NCI-H748 treated with DMSO at 0.1 percent for 48 hours (cell line): ENCODE data around the gene DAO.

Source experiments
- DNase-seq: peaks from one replicate; lab custom pipeline; 2025; lab: John Stamatoyannopoulos, UW

The DAO gene

DNA sequence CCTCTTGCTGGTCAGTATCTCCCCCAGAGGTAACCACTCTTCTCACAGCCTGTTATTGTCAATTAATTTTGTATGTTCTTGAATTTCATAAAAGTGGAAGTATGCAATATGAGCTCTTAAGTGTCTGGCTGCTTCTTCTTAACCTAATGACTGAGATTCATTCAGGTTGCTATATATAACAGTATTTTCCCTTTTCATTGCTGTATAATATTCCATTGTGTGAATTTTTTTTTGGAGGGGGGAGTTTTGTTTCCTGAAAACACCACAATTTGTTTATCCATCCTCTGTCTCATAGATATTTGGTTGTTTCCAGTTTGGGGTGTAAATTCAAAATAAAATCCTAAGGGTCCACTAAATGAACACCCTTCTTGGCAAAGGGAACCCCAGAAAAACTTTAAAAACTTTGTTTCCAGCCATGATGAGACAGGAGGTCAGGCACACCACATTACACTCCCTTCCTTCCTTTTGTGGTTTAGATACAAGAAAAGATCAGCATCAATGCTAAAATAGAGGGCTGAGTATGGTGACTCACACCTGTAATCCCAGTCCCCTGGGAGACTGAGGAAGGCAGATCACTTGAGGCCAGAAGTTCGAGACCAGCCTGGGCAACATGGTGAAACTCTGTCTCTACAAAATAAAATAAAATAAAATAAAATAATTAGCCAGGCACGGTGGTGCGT, 4.1 kb upstream of the DAO start:
- no peak for DNase-seq

- no peak for DNase-seq
These were observed 3.3 kb upstream of the DAO start for GRCh38 chr12:108876550-108876949.

DNA sequence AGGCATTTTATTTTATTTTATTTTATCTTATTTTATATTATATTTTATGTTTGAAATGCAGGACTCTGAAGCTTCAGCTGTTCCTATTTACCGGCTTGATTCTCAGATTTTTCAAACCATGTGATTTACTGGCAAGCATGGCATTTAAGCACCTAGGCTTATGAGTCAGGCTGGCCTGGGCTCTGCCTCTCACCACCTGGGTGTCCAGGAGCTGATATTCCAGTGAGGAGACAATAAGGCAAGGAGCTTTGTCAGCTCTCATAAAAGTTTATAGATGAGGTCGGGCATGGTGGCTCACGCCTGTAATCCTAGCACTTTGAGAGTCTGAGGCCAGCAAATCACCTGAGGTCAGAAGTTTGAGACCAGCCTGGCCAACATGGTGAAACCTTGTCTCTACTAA, 2.1 kb downstream of the DAO start:
- DNase-seq: no peak

- peak; percentile 22 for DNase-seq
These were observed 4.5 kb downstream of the DAO start for GRCh38 chr12:108884116-108885012.

DNA sequence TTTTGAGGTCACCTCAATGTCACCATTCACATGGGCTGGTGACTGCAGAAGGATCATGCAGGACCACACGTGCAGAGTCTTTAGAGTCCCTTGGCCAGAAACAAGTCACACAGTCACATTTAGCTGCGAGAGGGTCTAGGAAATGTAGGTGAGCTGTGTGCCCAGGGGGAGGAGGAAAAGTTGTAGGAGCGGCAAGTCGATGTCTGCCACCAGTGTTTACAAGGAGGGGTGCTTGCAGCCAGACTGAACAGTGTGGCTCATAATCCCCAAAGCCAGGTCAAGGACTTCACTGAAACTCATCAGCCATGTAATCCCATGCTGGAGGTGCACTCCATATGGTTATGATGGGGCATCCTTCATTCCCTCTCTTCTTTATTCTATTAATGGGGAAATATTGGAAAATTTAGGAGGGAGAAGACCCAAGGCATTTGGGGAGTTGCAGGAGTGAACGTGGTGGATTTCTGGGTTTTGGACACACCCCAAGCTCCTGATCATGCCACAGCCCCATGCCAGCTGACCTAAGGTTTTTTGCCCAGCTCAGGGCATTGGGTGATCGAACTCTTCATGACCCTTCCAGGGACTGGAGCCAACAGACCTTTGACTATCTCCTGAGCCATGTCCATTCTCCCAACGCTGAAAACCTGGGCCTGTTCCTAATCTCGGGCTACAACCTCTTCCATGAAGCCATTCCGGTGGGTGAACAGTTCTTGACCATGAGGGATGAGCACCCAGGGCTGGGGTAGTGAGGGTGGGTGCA, 7.2 kb downstream of the DAO start:
- no peak for DNase-seq

DNA sequence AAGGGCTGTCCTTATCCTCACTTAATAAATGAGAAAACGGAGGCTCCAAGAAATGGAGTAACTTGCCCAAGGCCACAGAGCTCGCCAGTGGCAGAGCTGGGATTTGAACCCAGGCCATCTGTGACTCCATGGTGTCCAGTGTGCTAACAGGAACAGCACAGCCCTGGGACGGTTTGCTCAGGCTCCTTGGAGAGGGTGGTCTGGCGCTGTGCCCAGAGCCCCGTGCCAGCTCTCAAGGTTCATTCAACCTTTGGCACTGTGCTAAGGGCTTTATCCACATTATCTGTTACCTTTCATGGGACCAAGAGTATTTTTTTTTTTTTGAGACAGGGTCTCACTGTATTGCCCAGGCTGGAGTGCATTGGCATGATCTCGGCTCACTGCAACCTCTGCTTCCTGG, 8.1 kb downstream of the DAO start:
- DNase-seq: no peak

GRCh38 chr12:108890208-108890607, 10.3 kb downstream of the DAO start:
- no peak for DNase-seq

- no peak for DNase-seq
These were observed 15.4 kb downstream of the DAO start for GRCh38 chr12:108895220-108895802.

DNA sequence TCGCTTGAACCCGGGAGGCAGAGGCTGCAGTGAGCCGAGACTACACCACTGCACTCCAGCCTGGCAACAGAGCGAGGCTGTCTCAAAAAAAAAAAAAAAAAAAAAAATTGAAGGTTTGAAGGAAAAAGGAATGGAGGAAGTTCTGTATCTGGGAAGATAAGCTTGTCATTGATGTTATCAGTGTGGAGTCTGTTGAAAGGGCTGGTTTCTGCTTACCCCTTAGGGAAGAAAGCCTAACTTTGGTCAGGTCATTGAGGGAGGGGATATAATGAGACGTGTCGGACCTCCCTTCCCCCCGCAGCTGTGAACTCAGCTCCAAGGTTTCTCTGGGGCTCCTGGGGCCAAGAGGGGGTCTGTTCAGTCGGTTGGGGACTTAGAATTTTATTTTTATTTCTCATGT, 16.4 kb downstream of the DAO start:
- no peak for DNase-seq

- DNase-seq: no peak
These were observed 16.9 kb downstream of the DAO start for GRCh38 chr12:108896817-108897216.

GRCh38 chr12:108899145-108899544, 19.3 kb downstream of the DAO start:
- no peak for DNase-seq

GRCh38 chr12:108905725-108906124, 25.8 kb downstream of the DAO start:
- DNase-seq: no peak

GRCh38 chr12:108906971-108907370, 27.1 kb downstream of the DAO start:
- DNase-seq: no peak

DNA sequence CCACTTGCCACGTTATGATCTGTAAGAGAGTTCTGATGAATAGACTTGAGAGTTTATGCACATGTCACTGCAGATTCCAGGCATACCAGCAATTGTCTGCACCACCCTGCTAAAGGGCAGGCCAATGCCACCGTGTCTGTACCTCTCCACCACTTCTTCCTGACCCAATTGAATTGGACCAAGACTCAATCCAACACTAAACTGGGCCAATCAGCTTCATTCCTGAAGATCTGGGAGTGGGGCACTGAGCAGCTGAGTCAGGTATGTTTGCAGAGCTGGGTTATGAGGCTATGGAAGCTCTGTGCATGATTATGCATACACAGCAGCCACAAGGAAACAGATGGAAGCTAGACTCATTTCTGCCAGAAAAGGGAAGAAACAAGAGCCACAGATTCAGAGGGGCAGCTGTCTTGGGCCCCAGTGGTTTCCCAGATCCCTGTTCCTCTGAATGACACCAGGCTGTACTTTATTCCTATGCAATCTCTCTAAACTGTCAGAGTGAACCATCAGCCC, 28.0 kb downstream of the DAO start:
- DNase-seq: no peak

- DNase-seq: no peak
These were observed 30.4 kb downstream of the DAO start for GRCh38 chr12:108910336-108910735.

GRCh38 chr12:108911915-108912314, 32.0 kb downstream of the DAO start:
- DNase-seq: no peak

DNA sequence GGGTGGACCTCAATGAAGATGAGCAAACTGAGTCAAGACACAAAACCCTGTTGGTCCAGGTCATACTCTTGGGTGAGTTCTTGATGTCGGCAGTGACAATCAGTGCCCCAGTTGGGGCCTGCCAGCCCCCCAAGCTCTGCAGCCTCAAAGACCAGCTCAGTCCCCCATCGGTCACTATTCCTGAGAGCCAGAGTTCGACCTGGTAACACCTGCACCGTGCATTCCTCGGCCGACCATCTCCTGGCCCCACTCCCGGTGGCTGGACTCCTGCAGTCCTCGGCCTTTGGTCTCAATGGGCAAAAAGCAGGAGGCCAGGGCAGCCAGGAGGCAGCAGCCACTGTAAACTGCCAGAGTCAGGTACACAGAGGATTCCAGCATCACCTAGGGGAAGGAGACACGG, 32.5 kb downstream of the DAO start:
- no peak for DNase-seq

DNA sequence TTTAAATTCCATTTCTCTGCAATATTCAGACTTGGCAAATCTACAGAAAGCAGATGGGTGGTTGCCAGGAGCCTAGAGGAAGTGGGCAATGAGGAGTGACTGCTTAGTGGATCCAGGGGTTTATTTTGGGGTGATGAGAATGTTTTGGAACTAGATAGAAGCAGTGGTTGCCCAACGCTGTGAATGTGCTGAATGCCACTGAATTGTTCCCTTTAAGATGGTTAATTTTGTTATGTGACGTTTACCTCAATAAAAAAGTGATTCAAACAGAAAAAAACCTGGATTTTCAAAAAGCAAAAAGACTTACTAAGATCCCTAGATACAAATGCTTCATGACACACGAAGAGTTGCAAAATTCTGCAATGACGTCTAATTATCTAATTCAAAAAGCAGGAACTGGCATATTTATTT, 34.2 kb downstream of the DAO start:
- no peak for DNase-seq

DNA sequence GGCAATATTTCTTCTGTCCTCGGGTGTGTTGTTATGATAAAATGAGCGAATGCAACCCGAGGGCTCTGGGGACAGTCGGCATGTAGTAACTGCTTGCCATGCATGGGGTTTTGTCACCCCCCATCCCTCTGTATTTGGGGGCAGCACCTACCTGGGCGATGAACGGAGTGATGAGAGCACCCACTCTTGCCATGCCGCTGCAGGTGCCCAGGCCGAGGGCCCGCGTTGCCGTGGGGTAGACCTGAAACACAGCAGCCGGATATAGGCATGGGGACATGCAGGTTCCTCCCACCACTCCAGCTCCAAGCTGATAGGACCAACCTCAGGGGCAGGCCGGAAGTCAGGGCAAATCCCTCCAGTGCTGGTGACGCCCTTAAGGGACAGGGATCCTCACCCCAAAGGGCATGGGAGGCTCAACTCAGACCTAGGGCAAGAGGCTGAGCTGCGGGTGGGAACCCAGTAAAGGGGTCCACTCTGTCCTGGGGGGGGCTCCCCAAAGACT, 35.8 kb downstream of the DAO start:
- DNase-seq: no peak

DNA sequence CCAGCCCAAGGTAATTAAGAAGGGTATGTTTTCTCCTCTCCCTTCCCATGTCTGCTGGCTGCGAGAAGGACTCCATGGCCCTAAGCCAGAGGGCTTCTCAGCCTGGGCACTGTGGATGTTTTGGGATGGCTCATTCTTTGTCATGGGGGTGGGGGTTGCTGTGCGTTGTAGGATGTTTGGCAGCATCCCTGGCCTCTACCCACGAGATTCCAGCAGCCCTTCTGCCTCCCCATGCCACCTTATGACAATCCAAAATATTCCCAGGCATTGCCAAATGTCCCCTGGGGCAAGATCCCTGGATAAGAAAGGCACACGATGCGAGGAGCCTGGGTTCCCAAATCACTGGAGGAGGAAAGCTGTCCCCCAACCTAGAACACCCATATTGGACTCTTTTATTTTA, 36.4 kb downstream of the DAO start:
- DNase-seq: no peak

DNA sequence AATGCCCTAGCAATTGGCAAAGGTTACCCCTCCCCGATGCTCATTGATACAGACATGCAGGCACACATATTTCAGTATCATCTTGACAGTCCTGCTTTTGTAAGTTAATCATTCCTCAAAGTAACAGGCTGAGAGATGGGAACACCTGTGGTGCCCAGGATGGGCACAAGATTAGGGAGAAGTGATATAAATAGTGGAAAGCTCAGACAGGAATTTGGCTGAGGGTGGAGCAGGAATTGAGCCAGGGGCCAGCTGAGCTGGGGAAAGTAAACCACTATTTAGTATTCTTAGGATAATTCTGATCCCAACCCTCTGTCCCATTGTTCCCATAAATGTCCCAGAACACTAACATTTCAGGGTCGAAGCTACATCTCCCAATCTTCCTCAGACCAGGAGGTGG, 38.3 kb downstream of the DAO start:
- no peak for DNase-seq
